Measurements from ENCODE around the gene GFY.
A peak's percentile ranks its signal among the peaks of the same experiment; 100 is the strongest.

The GFY gene

GRCh38 chr19:49398001-49398615 is 27.1 kb upstream of the GFY start:
- H3K27ac ChIP-seq = peak overlapping the region; percentile 18; the same call in 1 of the 2 replicates
- TF ChIP-seq, protein P1, sequence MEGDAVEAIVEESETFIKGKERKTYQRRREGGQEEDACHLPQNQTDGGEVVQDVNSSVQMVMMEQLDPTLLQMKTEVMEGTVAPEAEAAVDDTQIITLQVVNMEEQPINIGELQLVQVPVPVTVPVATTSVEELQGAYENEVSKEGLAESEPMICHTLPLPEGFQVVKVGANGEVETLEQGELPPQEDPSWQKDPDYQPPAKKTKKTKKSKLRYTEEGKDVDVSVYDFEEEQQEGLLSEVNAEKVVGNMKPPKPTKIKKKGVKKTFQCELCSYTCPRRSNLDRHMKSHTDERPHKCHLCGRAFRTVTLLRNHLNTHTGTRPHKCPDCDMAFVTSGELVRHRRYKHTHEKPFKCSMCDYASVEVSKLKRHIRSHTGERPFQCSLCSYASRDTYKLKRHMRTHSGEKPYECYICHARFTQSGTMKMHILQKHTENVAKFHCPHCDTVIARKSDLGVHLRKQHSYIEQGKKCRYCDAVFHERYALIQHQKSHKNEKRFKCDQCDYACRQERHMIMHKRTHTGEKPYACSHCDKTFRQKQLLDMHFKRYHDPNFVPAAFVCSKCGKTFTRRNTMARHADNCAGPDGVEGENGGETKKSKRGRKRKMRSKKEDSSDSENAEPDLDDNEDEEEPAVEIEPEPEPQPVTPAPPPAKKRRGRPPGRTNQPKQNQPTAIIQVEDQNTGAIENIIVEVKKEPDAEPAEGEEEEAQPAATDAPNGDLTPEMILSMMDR (conservative IDR thresholded peaks at IDR 0.05) = no peak

DNA sequence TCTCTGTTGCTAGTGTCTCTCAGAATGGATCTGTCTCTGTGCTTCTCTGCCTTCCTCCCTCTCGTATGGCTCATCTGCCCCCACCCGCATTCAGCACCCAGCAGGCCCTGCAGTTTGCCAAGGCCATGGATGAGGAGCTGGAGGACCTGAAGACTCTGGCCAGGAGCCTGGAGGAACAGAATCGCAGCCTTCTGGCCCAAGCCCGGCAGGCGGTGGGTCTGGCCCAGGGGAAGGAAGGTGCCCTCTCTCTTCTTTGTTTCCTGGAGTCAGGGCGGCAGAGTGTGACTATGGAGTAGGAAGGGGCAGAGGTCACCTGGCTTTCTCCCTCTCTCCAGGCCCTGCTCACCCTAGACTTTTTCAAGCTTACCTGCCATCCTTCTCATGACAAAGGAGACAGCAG is 26.3 kb upstream of the GFY start:
- H3K27ac ChIP-seq = no peak overlapping the region
- TF ChIP-seq, protein P1 (conservative IDR thresholded peaks at IDR 0.05) = no peak

DNA sequence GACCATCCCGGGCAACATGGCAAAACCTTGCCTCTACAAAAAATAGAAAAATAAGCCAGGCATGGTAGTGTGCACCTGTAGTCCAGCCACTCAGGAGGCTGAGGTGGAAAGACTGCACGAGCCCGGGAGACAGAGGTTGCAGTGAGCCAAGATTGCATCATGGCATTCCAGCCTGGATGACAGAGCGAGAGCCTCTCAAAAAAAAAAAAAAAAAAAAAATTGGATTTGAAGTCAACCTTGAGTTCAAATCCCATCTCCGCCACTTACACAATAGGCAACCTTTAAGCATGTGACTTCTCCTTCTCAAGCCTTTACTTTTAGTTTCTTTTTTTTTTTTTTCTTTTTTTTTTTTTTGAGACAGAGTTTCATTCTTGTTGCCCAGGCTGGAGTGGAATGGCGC is 25.2 kb upstream of the GFY start:
- TF ChIP-seq, protein P1 (conservative IDR thresholded peaks at IDR 0.05) = no peak
- H3K27ac ChIP-seq = no peak overlapping the region

GRCh38 chr19:49403404-49404187 is 21.6 kb upstream of the GFY start:
- TF ChIP-seq, protein P1 (conservative IDR thresholded peaks at IDR 0.05) = no peak
- H3K27ac ChIP-seq = no peak overlapping the region

- no peak overlapping the region for H3K27ac ChIP-seq
- TF ChIP-seq, protein P1 (conservative IDR thresholded peaks at IDR 0.05) = no peak
Observed at GRCh38 chr19:49407079-49407478, 18.1 kb upstream of the GFY start.

DNA sequence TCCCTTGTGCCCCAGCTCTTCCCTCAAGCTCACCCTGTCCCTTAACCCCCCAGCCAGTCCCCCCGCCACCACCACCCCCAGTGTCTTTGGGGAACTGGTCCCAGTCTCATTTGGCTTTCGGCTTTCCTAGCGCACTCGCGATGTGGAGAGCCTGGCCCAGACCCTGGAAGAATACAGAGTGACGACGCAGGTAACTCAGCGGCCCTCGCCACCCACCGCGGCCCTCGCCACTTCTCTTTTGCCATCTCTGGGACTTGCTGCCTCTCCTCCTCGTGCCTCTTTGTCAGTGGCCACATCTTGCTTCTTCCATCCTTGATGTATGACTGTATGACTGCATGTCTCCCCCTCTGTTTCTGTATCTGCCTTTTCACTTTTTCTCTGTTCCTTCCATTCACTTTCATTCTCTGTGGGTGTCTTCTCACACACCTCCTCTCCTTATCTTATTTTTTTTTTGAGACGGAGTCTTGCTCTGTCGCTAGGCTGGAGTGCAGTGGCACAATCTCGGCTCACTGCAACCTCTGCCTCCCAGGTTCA is 17.6 kb upstream of the GFY start:
- TF ChIP-seq, protein P1 (conservative IDR thresholded peaks at IDR 0.05) = no peak

DNA sequence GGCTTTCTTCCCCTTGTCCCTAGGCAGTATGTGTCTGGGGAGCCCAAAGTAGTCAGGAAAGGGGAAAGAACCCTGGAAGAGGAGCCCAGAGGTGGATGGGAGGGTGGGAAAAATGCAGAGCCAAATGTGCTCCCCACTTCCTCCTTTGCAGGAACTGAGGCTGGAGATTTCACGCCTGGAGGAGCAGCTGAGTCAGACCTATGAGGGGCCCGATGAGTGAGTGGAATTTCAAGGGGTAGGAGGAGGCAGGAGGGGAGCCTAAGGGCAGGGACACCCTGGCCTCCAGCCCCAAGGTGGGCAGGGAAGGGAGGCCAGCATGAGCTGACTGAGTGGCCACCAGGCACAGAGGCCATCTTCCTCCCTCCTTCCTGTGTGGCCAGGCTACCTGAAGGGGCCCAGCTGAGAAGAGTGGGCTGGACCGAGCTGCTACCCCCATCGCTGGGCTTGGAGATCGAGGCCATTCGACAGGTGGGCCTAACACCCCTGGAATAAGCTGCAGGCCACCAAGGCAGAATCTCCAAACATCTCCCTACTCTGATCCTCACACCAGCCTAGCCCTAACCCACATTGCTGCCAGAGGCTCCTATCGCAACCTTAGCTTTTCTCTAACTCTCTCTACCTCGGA is 16.3 kb upstream of the GFY start:
- no peak overlapping the region for H3K27ac ChIP-seq
- TF ChIP-seq, protein P1 (conservative IDR thresholded peaks at IDR 0.05) = no peak

More for the DNA sequence above, 17.6 kb upstream of the GFY start:
- no peak overlapping the region for H3K27ac ChIP-seq

All from VCaP (cell line).